Activated T-helper 17 cell treated with anti-CD3 and anti-CD28 coated beads, Interleukin-2, amount 50 U/mL, for 72 hours (primary cell): ENCODE data around the gene LCN6. TPM values are rescaled to one million over a fixed set of nuclear protein-coding genes. Genes with fewer than 3 reads are reported as not detected.
A peak's percentile ranks its signal among the peaks of the same experiment; 100 is the strongest.
"Not testable (repeated sequence)": the region's sequence is repeated elsewhere in the genome, so short reads cannot be mapped to it uniquely, and the experiment has no call there.

ENCODE experiments used
- ATAC-seq: fragments of 150-1000 bp; cut with Tn5 transposase; replicated peaks from 2 replicates; pipeline ENCODE4 v1.10.0; 2021; ENCODE audit warnings: mild to moderate bottlenecking, moderate library complexity
- H3K27ac Mint-ChIP-seq: one replicate; pipeline ENCODE4 v1.8.0; 2022; ENCODE audit warnings: mixed read lengths
- H3K27me3 Mint-ChIP-seq: one replicate; pipeline ENCODE4 v1.8.0; 2022; ENCODE audit warnings: mixed read lengths
- H3K36me3 Mint-ChIP-seq: one replicate; pipeline ENCODE4 v1.8.0; 2022; ENCODE audit warnings: low read depth, mild to moderate bottlenecking, mixed read lengths
- H3K4me1 Mint-ChIP-seq: one replicate; pipeline ENCODE4 v1.8.0; 2022; ENCODE audit warnings: mixed read lengths
- H3K4me3 Mint-ChIP-seq: one replicate; pipeline ENCODE4 v1.8.0; 2022; ENCODE audit warnings: mild to moderate bottlenecking, mixed read lengths
- H3K9me3 Mint-ChIP-seq: one replicate; pipeline ENCODE4 v1.8.0; 2022; ENCODE audit warnings: mixed read lengths
- total RNA-seq, 2 donors: library from RNA; stranded (reverse); gene quantifications; one replicate each; pipeline ENCODE4 v1.2.3, GENCODE V29; 2022

Gene LCN6
- total RNA-seq, 2 donors from 2014 or later = not detected

- Mint-ChIP-seq H3K4me1 (no peaks in the 10 kb centered on the region), H3K27ac (no peak within 1 kb of the TSS), H3K9me3 (no peaks in the 10 kb centered on the region), H3K36me3 (no peaks in the 10 kb centered on the region), H3K4me3 (peak within 1 kb of the TSS; percentile 44), H3K27me3 (peaks cover 16% of the 10 kb centered on the region)
- no peak for ATAC-seq
These were observed 36.3 kb downstream of the LCN6 start, which contains the start of gene DIPK1B for GRCh38 chr9:136711751-136712689. Gene DIPK1B, plus strand, starts transcription at chr9:136712572. Its CDS starts 94 bp downstream, at chr9:136712666.

GRCh38 chr9:136711219-136711648 is 37.1 kb downstream of the LCN6 start:
- not testable (repeated sequence) for H3K9me3 Mint-ChIP-seq, H3K4me1 Mint-ChIP-seq, H3K27ac Mint-ChIP-seq, H3K36me3 Mint-ChIP-seq, ATAC-seq
- peaks cover 16% of the 10 kb centered on the region for H3K27me3 Mint-ChIP-seq
- H3K4me3 Mint-ChIP-seq = peak overlapping the region; percentile 44

GRCh38 chr9:136710543-136710942 is 37.8 kb downstream of the LCN6 start:
- no peaks in the 10 kb centered on the region for H3K4me1 Mint-ChIP-seq
- no peak overlapping the region for H3K27ac Mint-ChIP-seq
- H3K9me3 Mint-ChIP-seq = no peaks in the 10 kb centered on the region
- no peak overlapping the region for H3K4me3 Mint-ChIP-seq
- H3K27me3 Mint-ChIP-seq = peaks cover 11% of the 10 kb centered on the region
- no peak for ATAC-seq
- H3K36me3 Mint-ChIP-seq = no peaks in the 10 kb centered on the region

GRCh38 chr9:136709454-136710109 is 38.7 kb downstream of the LCN6 start:
- no peak for ATAC-seq
- Mint-ChIP-seq H3K4me3 (no peak overlapping the region), H3K9me3 (no peaks in the 10 kb centered on the region), H3K27me3 (peaks cover 11% of the 10 kb centered on the region), H3K4me1 (no peaks in the 10 kb centered on the region), H3K36me3 (no peaks in the 10 kb centered on the region), H3K27ac (no peak overlapping the region)

GRCh38 chr9:136707849-136708517 is 40.3 kb downstream of the LCN6 start:
- Mint-ChIP-seq H3K27me3 (peaks cover 11% of the 10 kb centered on the region), H3K9me3 (no peaks in the 10 kb centered on the region), H3K4me3 (no peak overlapping the region), H3K36me3 (no peaks in the 10 kb centered on the region), H3K4me1 (no peaks in the 10 kb centered on the region), H3K27ac (no peak overlapping the region)
- ATAC-seq = no peak

- H3K4me1 Mint-ChIP-seq = no peaks in the 10 kb centered on the region
- H3K27ac Mint-ChIP-seq = no peak overlapping the region
- no peak for ATAC-seq
- H3K36me3 Mint-ChIP-seq = no peaks in the 10 kb centered on the region
- H3K4me3 Mint-ChIP-seq = no peak overlapping the region
- peaks cover 11% of the 10 kb centered on the region for H3K27me3 Mint-ChIP-seq
- no peaks in the 10 kb centered on the region for H3K9me3 Mint-ChIP-seq
These were observed 41.3 kb downstream of the LCN6 start for GRCh38 chr9:136707011-136707410.

- Mint-ChIP-seq H3K27me3 (peaks cover 7% of the 10 kb centered on the region), H3K9me3 (no peaks in the 10 kb centered on the region), H3K4me1 (peaks cover 4% of the 10 kb centered on the region), H3K36me3 (no peaks in the 10 kb centered on the region), H3K27ac (no peak overlapping the region), H3K4me3 (no peak overlapping the region)
- no peak for ATAC-seq
These were observed 42.8 kb downstream of the LCN6 start for GRCh38 chr9:136705564-136705963.

- not testable (repeated sequence) for H3K9me3 Mint-ChIP-seq
These were observed 43.6 kb downstream of the LCN6 start for GRCh38 chr9:136704741-136705140.

GRCh38 chr9:136703276-136703860 is 45.0 kb downstream of the LCN6 start:
- no peaks in the 10 kb centered on the region for H3K9me3 Mint-ChIP-seq
- peaks cover 4% of the 10 kb centered on the region for H3K4me1 Mint-ChIP-seq
- no peak overlapping the region for H3K27ac Mint-ChIP-seq
- no peaks in the 10 kb centered on the region for H3K36me3 Mint-ChIP-seq
- no peak for ATAC-seq
- H3K27me3 Mint-ChIP-seq = peaks cover 4% of the 10 kb centered on the region
- no peak overlapping the region for H3K4me3 Mint-ChIP-seq

More at GRCh38 chr9:136704741-136705140, 43.6 kb downstream of the LCN6 start:
- H3K27ac Mint-ChIP-seq, ATAC-seq, H3K36me3 Mint-ChIP-seq, H3K4me3 Mint-ChIP-seq, H3K4me1 Mint-ChIP-seq, H3K27me3 Mint-ChIP-seq: not testable (repeated sequence)

GRCh38 chr9:136701668-136702053 is 46.7 kb downstream of the LCN6 start:
- H3K4me1 Mint-ChIP-seq = peaks cover 4% of the 10 kb centered on the region
- ATAC-seq = no peak
- H3K4me3 Mint-ChIP-seq = peak overlapping the region; percentile 77
- no peaks in the 10 kb centered on the region for H3K36me3 Mint-ChIP-seq
- peaks cover 4% of the 10 kb centered on the region for H3K27me3 Mint-ChIP-seq
- peak overlapping the region; percentile 62 for H3K27ac Mint-ChIP-seq
- no peaks in the 10 kb centered on the region for H3K9me3 Mint-ChIP-seq

GRCh38 chr9:136700959-136701667 is 47.2 kb downstream of the LCN6 start:
- H3K27me3 Mint-ChIP-seq = peaks cover 4% of the 10 kb centered on the region
- H3K36me3 Mint-ChIP-seq = no peaks in the 10 kb centered on the region
- peak overlapping the region; percentile 62 for H3K27ac Mint-ChIP-seq
- H3K9me3 Mint-ChIP-seq = no peaks in the 10 kb centered on the region
- peaks cover 4% of the 10 kb centered on the region for H3K4me1 Mint-ChIP-seq
- peak overlapping the region; percentile 77 for H3K4me3 Mint-ChIP-seq
- peak; percentile 98 for ATAC-seq

- Mint-ChIP-seq H3K4me1 (peaks cover 4% of the 10 kb centered on the region), H3K27ac (no peak overlapping the region), H3K4me3 (peak overlapping the region; percentile 77), H3K27me3 (peaks cover 4% of the 10 kb centered on the region), H3K36me3 (no peaks in the 10 kb centered on the region), H3K9me3 (no peaks in the 10 kb centered on the region)
- no peak for ATAC-seq
These were observed 48.0 kb downstream of the LCN6 start for GRCh38 chr9:136700304-136700703.

- no peak for ATAC-seq
- Mint-ChIP-seq H3K4me3 (no peak overlapping the region), H3K36me3 (no peaks in the 10 kb centered on the region), H3K9me3 (no peaks in the 10 kb centered on the region), H3K27ac (no peak overlapping the region), H3K27me3 (peaks cover 4% of the 10 kb centered on the region), H3K4me1 (peaks cover 4% of the 10 kb centered on the region)
These were observed 49.6 kb downstream of the LCN6 start for GRCh38 chr9:136698635-136699246.
